ENCODE measurements around the gene TBCK.

Gene TBCK

DNA sequence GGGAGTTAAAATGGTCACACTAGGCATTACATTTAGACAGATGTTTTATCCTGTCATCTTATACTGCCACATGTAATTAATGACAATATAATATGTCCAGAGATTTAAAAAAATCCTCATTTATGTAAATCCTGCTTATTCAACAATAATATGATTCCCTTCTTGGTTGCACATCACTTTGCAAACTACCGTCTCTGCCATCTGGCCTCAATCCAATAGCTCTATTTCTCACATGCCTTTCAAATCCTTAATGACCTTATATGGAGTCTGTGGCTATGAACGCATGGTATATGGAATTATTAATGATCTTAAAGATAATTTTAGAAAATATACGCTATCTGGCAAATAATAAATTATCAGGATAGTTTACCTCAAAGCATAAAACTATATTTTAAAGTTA is 276.2 kb downstream of the TBCK start:
- no peak overlapping the region for H3K4me2 ChIP-seq
- H3K4me1 ChIP-seq: no peaks in the 10 kb centered on the region
- no peak overlapping the region for H3K4me3 ChIP-seq
- no peak overlapping the region for H3K9ac ChIP-seq
- no peak overlapping the region for H3K27ac ChIP-seq
- H3K9me3 ChIP-seq: no peaks in the 10 kb centered on the region
- no peaks in the 10 kb centered on the region for H3K27me3 ChIP-seq
- no peaks in the 10 kb centered on the region for H4K20me1 ChIP-seq
- H3K36me3 ChIP-seq: no peaks in the 10 kb centered on the region
- TF ChIP-seq Cebpa-rat (IDR thresholded peaks at IDR 0.05): no peak

- no peak for TF ChIP-seq Cebpa-rat (IDR thresholded peaks at IDR 0.05)
- no peaks in the 10 kb centered on the region for H3K4me1 ChIP-seq
Observed at GRCh38 chr4:106038908-106039307, 277.1 kb downstream of the TBCK start.

GRCh38 chr4:106038012-106038411 is 278.0 kb downstream of the TBCK start:
- H4K20me1 ChIP-seq: no peaks in the 10 kb centered on the region
- no peak overlapping the region for H3K4me3 ChIP-seq
- H3K9ac ChIP-seq: no peak overlapping the region
- H3K36me3 ChIP-seq: no peaks in the 10 kb centered on the region
- TF ChIP-seq Cebpa-rat (IDR thresholded peaks at IDR 0.05): no peak
- no peak overlapping the region for H3K27ac ChIP-seq
- H3K4me2 ChIP-seq: no peak overlapping the region
- H3K27me3 ChIP-seq: no peaks in the 10 kb centered on the region
- no peaks in the 10 kb centered on the region for H3K9me3 ChIP-seq
- H3K4me1 ChIP-seq: no peaks in the 10 kb centered on the region

More at GRCh38 chr4:106038908-106039307, 277.1 kb downstream of the TBCK start:
- Histone ChIP-seq H3K4me3 (no peak overlapping the region), H3K36me3 (no peaks in the 10 kb centered on the region), H3K27me3 (no peaks in the 10 kb centered on the region), H3K4me2 (no peak overlapping the region), H4K20me1 (no peaks in the 10 kb centered on the region), H3K9ac (no peak overlapping the region), H3K9me3 (no peaks in the 10 kb centered on the region), H3K27ac (no peak overlapping the region)

DNA sequence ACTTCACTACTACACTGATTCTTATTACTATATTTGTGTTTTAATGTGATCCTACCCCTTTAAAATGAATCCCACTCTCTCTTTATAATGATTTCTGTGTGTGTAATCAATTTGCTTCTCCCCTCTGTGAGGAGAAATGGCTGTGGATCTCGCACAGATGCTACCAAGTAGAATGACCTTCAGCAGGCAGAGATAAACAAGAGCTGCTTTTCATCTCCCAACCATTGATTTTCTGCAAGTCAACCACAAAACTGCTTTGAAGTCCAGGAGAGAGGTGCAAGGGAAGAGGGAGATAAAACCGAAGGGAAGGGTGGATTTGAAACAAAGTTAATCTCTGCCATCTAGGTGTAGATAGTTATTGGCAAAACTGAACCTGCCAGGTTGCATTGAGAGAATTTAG is 279.2 kb downstream of the TBCK start:
- Histone ChIP-seq H3K4me1 (no peaks in the 10 kb centered on the region), H3K36me3 (no peaks in the 10 kb centered on the region), H4K20me1 (no peaks in the 10 kb centered on the region), H3K9ac (no peak overlapping the region), H3K9me3 (no peaks in the 10 kb centered on the region), H3K27ac (no peak overlapping the region), H3K4me2 (no peak overlapping the region), H3K4me3 (no peak overlapping the region), H3K27me3 (no peaks in the 10 kb centered on the region)
- TF ChIP-seq Cebpa-rat (IDR thresholded peaks at IDR 0.05): no peak

GRCh38 chr4:106036334-106036733 is 279.7 kb downstream of the TBCK start:
- 0 out of 2 replicates have a peak, but pooled peaks cover 5% of the 10 kb centered on the region for H3K9me3 ChIP-seq
- H3K36me3 ChIP-seq: no peaks in the 10 kb centered on the region
- H3K4me3 ChIP-seq: no peak overlapping the region
- H4K20me1 ChIP-seq: no peaks in the 10 kb centered on the region
- no peak for TF ChIP-seq Cebpa-rat (IDR thresholded peaks at IDR 0.05)
- no peak overlapping the region for H3K27ac ChIP-seq
- no peaks in the 10 kb centered on the region for H3K27me3 ChIP-seq
- no peaks in the 10 kb centered on the region for H3K4me1 ChIP-seq
- no peak overlapping the region for H3K9ac ChIP-seq
- no peak overlapping the region for H3K4me2 ChIP-seq

DNA sequence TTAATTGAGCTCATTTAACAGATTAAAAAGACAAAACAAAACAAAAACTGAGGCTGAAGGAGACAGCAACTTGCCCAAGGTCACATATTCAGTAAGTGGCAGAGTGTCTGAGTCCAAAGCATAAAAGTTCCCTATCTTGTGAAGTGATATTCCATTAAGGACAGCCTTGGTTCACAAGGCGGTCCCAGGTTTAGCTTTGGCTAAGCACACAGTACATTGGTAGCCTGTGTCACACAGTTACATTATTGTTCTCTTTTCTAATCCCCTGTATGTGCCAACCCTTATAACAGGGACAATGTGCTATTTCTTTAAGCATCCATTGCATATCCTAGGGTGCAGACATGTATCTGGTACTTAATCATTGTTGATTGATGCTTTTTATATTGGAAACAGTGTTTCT is 280.8 kb downstream of the TBCK start:
- Histone ChIP-seq H3K9ac (no peak overlapping the region), H3K27ac (no peak overlapping the region), H4K20me1 (no peaks in the 10 kb centered on the region), H3K4me1 (no peaks in the 10 kb centered on the region), H3K4me2 (no peak overlapping the region), H3K27me3 (no peaks in the 10 kb centered on the region), H3K36me3 (no peaks in the 10 kb centered on the region), H3K4me3 (no peak overlapping the region), H3K9me3 (0 out of 2 replicates have a peak, but pooled peaks cover 8% of the 10 kb centered on the region)
- TF ChIP-seq Cebpa-rat (IDR thresholded peaks at IDR 0.05): no peak

- no peak overlapping the region for H3K27ac ChIP-seq
Observed at GRCh38 chr4:106034751-106035150, 281.3 kb downstream of the TBCK start.

GRCh38 chr4:106034220-106034619 is 281.8 kb downstream of the TBCK start:
- Histone ChIP-seq H3K36me3 (no peaks in the 10 kb centered on the region), H3K27me3 (no peaks in the 10 kb centered on the region), H3K9ac (no peak overlapping the region), H3K4me1 (no peaks in the 10 kb centered on the region), H4K20me1 (no peaks in the 10 kb centered on the region), H3K27ac (no peak overlapping the region), H3K9me3 (0 out of 2 replicates have a peak, but pooled peaks cover 8% of the 10 kb centered on the region), H3K4me3 (no peak overlapping the region), H3K4me2 (no peak overlapping the region)
- no peak for TF ChIP-seq Cebpa-rat (IDR thresholded peaks at IDR 0.05)

More at GRCh38 chr4:106034751-106035150, 281.3 kb downstream of the TBCK start:
- no peaks in the 10 kb centered on the region for H4K20me1 ChIP-seq
- no peak overlapping the region for H3K4me3 ChIP-seq
- H3K9me3 ChIP-seq: 0 out of 2 replicates have a peak, but pooled peaks cover 8% of the 10 kb centered on the region
- no peaks in the 10 kb centered on the region for H3K27me3 ChIP-seq
- no peaks in the 10 kb centered on the region for H3K4me1 ChIP-seq
- H3K9ac ChIP-seq: no peak overlapping the region
- no peaks in the 10 kb centered on the region for H3K36me3 ChIP-seq
- TF ChIP-seq Cebpa-rat (IDR thresholded peaks at IDR 0.05): no peak
- H3K4me2 ChIP-seq: no peak overlapping the region

DNA sequence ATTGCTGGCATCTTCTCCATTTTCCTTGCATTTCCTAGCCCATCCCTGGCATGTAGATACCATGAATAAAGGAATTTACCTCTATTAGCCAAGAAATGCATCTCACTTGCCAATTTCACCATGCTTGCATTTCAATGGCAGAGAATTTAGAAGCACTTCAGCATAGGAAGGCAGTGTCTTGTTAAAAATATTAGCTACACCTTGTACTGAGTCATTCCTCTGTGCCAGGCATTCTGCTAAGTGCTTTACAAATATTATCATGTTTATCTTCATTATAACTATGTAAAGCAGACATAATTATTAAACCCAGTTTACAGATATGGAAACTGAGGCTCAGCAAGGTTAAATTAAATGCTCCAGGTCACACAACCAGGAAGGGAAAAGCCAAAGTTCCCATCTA is 282.5 kb downstream of the TBCK start:
- no peak for TF ChIP-seq Cebpa-rat (IDR thresholded peaks at IDR 0.05)
- Histone ChIP-seq H3K36me3 (no peaks in the 10 kb centered on the region), H3K27me3 (no peaks in the 10 kb centered on the region), H3K4me3 (no peak overlapping the region), H4K20me1 (no peaks in the 10 kb centered on the region), H3K4me1 (no peaks in the 10 kb centered on the region), H3K9ac (no peak overlapping the region), H3K4me2 (no peak overlapping the region), H3K27ac (no peak overlapping the region), H3K9me3 (0 out of 2 replicates have a peak, but pooled peaks cover 8% of the 10 kb centered on the region)

GRCh38 chr4:106032851-106033286 is 283.1 kb downstream of the TBCK start:
- Histone ChIP-seq H3K36me3 (no peaks in the 10 kb centered on the region), H3K4me2 (no peak overlapping the region), H3K27ac (no peak overlapping the region), H4K20me1 (no peaks in the 10 kb centered on the region), H3K27me3 (no peaks in the 10 kb centered on the region), H3K9ac (no peak overlapping the region), H3K4me3 (no peak overlapping the region), H3K4me1 (no peaks in the 10 kb centered on the region), H3K9me3 (0 out of 2 replicates have a peak, but pooled peaks cover 8% of the 10 kb centered on the region)
- TF ChIP-seq Cebpa-rat (IDR thresholded peaks at IDR 0.05): no peak

GRCh38 chr4:106022454-106022853 is 293.6 kb downstream of the TBCK start:
- Histone ChIP-seq H3K36me3 (no peaks in the 10 kb centered on the region), H4K20me1 (no peaks in the 10 kb centered on the region), H3K27ac (no peak overlapping the region), H3K9ac (no peak overlapping the region), H3K4me2 (peak overlapping the region; percentile 63; the same call in 1 of the 2 replicates), H3K4me3 (no peak overlapping the region), H3K27me3 (no peaks in the 10 kb centered on the region), H3K4me1 (peaks cover 22% of the 10 kb centered on the region), H3K9me3 (peaks cover 4% of the 10 kb centered on the region; the same call in 1 of the 2 replicates)
- TF ChIP-seq Cebpa-rat (IDR thresholded peaks at IDR 0.05): no peak
